Left ventricle myocardium inferior (tissue), 1 donor: ENCODE measurements around the gene EHD1. TPM values are rescaled to one million over a fixed set of nuclear protein-coding genes. Genes with fewer than 3 reads are reported as not detected.
A peak's percentile ranks its signal among the peaks of the same experiment; 100 is the strongest.

Experiments
- DNase-seq: peaks from one replicate; pipeline ENCODE4 v3.0.0-alpha.2; 2020
- H3K27ac ChIP-seq: fragments of 200-600 bp; replicated peaks from 2 replicates; pipeline ENCODE4 v1.8.0; 2021
- H3K27me3 ChIP-seq: fragments of 200-600 bp; 2 replicates; pipeline ENCODE4 v1.8.0; 2021; ENCODE audit warnings: low read depth
- H3K36me3 ChIP-seq: fragments of 200-600 bp; 2 replicates; pipeline ENCODE4 v1.8.0; 2021
- H3K4me1 ChIP-seq: fragments of 200-600 bp; 2 replicates; pipeline ENCODE4 v1.8.0; 2021
- H3K4me3 ChIP-seq: fragments of 200-600 bp; 2 replicates; pipeline ENCODE4 v1.8.0; 2021; ENCODE audit warnings: mild to moderate bottlenecking, moderate library complexity
- H3K9me3 ChIP-seq: fragments of 200-600 bp; replicated peaks from 2 replicates; pipeline ENCODE4 v1.8.0; 2021
- intact Hi-C: fragments of 100-400 bp; cut with micrococcal nuclease; formaldehyde crosslinking; loops from one replicate; pipeline ENCODE4 v1.11.0; 2022
- total RNA-seq: library from RNA; stranded (reverse); fragmentation: NEBNext Ultra II Directional; extraction: Animal tissue kit (Norgen Biotek cat#: 25700); gene quantifications from one replicate; pipeline ENCODE4 v1.2.1, GENCODE V29; 2021
- TF ChIP-seq, protein P1 (sequence below): fragments of 200-600 bp; IDR thresholded peaks from 2 replicates; pipeline ENCODE4 v1.8.0; 2021; ENCODE audit warnings: antibody characterized with exemption, mild to moderate bottlenecking, borderline replicate concordance
- donor health status: DM: no; HTN: yes; CAD: no; lungs with severe emphysema.

The EHD1 gene
- total RNA-seq, 1 donor from 2014 or later = 40.3 TPM

DNA sequence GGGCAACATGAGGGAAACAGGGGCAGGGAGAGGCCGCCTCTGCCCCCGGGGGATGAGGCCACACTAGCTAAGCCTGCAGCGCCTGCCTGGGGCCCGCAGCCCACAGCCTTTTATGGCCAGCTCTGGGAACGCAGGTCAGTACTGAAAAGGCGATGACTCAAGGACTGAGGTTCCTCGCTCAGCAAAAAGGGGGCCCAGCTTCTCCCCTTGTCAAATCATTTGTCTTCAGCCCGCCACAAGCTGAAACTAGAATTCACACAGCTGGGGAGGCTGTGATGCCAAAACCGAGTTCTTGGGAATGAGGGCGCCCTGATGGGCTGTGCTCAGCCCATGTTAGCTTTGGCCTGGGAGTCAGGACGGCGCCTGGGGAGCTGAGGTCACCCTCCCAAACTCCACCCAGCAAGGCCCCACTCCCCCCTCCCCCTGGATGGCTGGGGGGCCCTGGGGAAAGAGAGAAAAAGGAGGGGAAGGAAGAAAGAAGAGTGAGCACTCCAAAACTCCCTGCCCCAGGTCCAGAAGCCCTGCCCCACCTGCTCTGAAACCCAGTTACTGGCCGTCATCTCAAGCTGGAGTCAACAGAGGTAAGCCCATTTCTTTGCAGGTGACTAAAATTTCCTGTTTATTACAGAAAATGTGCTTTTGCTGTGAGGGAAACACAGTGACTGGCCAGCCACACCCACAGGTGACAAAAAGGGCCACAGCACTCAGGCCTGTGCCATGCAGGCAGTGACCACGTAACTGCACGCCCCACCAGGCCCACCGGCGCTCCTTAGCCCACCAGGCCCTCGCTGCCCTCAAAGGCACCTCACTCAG is 13.7 kb downstream of the EHD1 start:
- H3K27ac ChIP-seq = peak overlapping the region; percentile 93
- peaks cover 100% of the 10 kb centered on the region for H3K4me1 ChIP-seq
- peak; percentile 75 for DNase-seq
- peaks cover 14% of the 10 kb centered on the region for H3K36me3 ChIP-seq
- H3K4me3 ChIP-seq = peak overlapping the region; percentile 49
- TF ChIP-seq, protein P1, sequence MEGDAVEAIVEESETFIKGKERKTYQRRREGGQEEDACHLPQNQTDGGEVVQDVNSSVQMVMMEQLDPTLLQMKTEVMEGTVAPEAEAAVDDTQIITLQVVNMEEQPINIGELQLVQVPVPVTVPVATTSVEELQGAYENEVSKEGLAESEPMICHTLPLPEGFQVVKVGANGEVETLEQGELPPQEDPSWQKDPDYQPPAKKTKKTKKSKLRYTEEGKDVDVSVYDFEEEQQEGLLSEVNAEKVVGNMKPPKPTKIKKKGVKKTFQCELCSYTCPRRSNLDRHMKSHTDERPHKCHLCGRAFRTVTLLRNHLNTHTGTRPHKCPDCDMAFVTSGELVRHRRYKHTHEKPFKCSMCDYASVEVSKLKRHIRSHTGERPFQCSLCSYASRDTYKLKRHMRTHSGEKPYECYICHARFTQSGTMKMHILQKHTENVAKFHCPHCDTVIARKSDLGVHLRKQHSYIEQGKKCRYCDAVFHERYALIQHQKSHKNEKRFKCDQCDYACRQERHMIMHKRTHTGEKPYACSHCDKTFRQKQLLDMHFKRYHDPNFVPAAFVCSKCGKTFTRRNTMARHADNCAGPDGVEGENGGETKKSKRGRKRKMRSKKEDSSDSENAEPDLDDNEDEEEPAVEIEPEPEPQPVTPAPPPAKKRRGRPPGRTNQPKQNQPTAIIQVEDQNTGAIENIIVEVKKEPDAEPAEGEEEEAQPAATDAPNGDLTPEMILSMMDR = no peak
- H3K27me3 ChIP-seq = no peaks in the 10 kb centered on the region
- no peaks in the 10 kb centered on the region for H3K9me3 ChIP-seq
- intact Hi-C loops = no loop called here

DNA sequence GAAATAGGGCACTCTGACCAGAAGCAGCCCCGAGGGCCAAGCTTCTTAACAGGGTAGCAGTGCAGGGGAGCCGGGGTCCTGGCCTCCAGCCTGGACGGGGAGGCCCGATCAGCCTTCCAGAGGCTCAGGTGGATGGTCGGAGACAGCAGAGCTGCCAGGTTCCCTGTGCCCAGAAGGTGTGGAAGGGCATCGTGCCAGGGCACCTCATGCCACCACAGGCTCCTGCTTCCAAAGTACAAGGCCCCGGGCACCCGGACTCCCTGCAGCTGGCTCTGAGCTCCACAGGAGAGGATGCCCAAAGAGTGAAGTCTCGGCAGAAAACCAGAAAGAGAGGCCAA is 14.3 kb downstream of the EHD1 start:
- Histone ChIP-seq H3K4me1 (peaks cover 100% of the 10 kb centered on the region), H3K4me3 (peak overlapping the region; percentile 49), H3K9me3 (no peaks in the 10 kb centered on the region), H3K27me3 (no peaks in the 10 kb centered on the region), H3K27ac (peak overlapping the region; percentile 93), H3K36me3 (peaks cover 20% of the 10 kb centered on the region)
- intact Hi-C loops = no loop called here
- TF ChIP-seq, protein P1 = no peak
- no peak for DNase-seq

DNA sequence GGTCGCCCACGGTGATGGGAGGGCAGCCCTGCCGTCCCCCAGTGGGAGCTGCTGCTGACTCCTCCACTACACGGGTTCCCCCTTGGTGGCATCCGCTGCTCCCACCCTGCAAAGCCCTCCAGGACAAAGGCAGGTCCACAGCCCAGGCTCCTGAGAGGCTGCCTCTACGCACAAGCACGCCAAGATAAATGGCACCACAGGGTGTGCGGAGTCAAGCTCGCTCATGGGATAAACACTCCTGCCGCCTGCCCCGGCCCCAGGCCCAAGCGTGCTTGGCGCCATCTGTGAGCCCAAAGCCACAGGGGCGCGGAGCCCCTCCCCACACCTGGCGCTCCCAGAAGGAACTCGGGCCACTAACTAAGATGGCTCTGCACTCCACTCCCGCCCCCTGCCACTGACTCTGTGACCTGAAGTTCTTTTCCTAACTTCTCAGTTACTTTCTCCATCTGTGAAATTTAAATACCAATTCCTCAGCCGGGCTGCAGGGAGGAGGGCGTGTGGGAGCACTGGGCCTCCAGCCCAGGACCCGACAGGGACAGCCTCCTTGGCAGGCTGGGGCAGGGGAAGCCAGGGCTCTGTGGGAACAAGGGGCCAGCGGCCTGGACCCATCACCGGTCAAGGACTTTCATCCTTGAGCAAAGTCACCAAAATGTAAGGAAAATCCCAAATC is 14.9 kb downstream of the EHD1 start:
- Histone ChIP-seq H3K9me3 (no peaks in the 10 kb centered on the region), H3K36me3 (peaks cover 25% of the 10 kb centered on the region), H3K4me3 (peak overlapping the region; percentile 49), H3K4me1 (peaks cover 100% of the 10 kb centered on the region), H3K27ac (peak overlapping the region; percentile 93), H3K27me3 (no peaks in the 10 kb centered on the region)
- no peak for DNase-seq
- TF ChIP-seq, protein P1 = no peak
- intact Hi-C loops = no loop called here

DNA sequence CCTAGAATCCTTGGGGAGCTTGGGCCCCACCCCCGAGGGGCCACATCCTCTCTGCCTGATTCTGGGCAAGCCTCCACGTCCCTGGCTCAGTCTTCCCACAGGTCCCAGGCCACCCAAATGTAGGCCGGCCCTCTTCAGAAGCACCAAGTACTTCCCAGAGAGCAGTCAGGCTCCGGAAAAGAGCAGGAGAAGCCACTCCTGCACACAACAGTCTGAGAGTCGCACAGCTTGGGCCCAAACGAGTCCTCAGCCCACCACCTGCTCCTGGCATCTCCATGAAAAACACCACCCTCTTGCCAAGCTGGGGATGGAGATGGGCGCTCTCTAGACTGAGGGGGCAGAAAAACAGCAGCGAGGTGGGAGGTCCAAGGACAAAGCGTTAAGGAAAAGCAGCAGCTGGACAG is 15.4 kb downstream of the EHD1 start:
- peaks cover 100% of the 10 kb centered on the region for H3K4me1 ChIP-seq
- TF ChIP-seq, protein P1 = no peak
- H3K4me3 ChIP-seq = peak overlapping the region; percentile 49
- no peaks in the 10 kb centered on the region for H3K27me3 ChIP-seq
- H3K9me3 ChIP-seq = no peaks in the 10 kb centered on the region
- DNase-seq = peak; percentile 77
- H3K36me3 ChIP-seq = peaks cover 26% of the 10 kb centered on the region
- peak overlapping the region; percentile 93 for H3K27ac ChIP-seq
- intact Hi-C loops = no loop called here

DNA sequence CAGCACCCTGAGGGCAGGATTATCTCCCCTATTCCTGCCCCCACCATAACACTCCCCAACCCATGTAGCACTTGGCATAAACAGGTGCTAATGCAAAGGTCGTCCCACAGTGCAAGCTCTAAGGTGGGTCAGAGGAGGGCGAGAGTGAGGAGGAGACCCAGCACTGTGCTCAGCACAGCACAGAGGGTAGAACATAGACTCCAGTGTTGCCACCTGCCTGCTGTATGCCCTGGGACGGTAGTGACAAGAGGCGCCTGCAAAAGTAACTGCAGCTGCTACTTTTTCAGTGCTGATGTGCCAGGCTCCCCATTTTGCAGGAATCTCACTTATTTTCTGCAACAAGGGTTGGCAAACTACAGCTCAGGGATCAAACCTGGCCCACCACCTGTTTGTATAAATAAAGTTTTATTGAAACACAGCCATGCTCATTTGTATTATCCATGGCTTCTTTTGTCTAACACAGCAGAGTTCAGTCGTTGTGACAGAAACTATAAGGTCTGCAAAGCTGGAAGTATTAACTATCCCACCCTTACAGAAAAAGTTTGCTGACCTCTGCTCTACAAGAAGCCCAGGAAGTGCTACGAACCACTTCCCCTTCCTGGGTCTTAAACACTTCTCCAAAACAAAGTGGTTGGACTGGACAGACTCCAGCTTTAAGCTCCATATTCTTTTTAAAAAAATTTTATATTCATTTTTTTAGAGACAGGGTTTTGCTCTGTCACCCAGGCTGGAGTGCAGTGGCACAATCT is 17.0 kb downstream of the EHD1 start:
- Histone ChIP-seq H3K27me3 (no peaks in the 10 kb centered on the region), H3K36me3 (peaks cover 31% of the 10 kb centered on the region), H3K4me3 (no peak overlapping the region), H3K4me1 (peaks cover 100% of the 10 kb centered on the region), H3K27ac (peak overlapping the region; percentile 93), H3K9me3 (no peaks in the 10 kb centered on the region)
- TF ChIP-seq, protein P1 = no peak
- no peak for DNase-seq
- intact Hi-C loops = no loop called here
